ENCODE results near the gene DGKG.

Gene DGKG

DNA sequence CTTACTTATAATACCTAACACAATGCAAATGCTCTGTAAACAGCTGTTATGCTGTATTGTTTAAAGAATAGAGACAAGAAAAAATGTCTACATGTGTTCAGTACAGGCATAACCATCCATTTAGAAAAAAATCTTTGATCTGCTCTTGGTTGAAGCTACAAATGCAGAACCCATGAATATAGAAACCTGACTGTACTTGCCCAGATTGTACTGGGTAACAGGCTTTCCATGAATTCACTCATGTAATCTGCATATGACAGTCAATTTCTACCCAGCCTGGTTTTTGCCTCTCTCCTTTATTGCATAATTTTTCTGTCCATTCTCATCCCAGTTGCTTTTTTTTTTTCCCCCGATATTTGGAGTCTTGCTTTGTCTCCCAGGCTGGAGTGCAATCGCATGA is 190.5 kb downstream of the DGKG start:
- POLR2A ChIA-PET = no interaction called here
- no peak for DNase-seq (ENCODE audit: low read depth, low spot score)
- CTCF ChIA-PET = no interaction called here
- TF ChIP-seq, protein P1, sequence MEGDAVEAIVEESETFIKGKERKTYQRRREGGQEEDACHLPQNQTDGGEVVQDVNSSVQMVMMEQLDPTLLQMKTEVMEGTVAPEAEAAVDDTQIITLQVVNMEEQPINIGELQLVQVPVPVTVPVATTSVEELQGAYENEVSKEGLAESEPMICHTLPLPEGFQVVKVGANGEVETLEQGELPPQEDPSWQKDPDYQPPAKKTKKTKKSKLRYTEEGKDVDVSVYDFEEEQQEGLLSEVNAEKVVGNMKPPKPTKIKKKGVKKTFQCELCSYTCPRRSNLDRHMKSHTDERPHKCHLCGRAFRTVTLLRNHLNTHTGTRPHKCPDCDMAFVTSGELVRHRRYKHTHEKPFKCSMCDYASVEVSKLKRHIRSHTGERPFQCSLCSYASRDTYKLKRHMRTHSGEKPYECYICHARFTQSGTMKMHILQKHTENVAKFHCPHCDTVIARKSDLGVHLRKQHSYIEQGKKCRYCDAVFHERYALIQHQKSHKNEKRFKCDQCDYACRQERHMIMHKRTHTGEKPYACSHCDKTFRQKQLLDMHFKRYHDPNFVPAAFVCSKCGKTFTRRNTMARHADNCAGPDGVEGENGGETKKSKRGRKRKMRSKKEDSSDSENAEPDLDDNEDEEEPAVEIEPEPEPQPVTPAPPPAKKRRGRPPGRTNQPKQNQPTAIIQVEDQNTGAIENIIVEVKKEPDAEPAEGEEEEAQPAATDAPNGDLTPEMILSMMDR (IDR thresholded peaks at IDR 0.05; ENCODE audit: insufficient read depth, low read length, missing control alignments) = no peak
- H3K4me3 ChIP-seq (ENCODE audit: low read depth, low read length) = no peak overlapping the region

DNA sequence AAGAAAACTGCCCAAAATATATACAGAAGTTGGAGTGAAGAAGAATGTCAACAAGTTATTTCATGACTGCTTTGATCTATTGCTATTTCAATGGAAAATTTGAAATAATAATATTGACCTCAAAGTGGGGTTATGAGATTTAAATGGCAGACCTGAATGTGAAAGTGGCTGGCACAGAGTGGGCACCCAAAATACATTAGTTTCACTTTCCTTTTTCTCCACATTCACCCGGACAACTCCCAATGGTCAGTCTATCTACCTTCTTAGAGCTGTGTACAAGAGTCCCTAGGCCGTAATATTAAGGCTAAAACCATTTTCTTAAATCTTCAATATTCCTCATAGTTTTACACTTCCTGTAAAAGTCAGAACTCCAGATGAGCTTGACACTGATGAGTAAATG is 191.5 kb downstream of the DGKG start:
- H3K4me3 ChIP-seq (ENCODE audit: low read depth, low read length) = no peak overlapping the region
- ChIA-PET POLR2A (no interaction called here), CTCF (no interaction called here)
- DNase-seq (ENCODE audit: low read depth, low spot score) = no peak
- TF ChIP-seq, protein P1 (IDR thresholded peaks at IDR 0.05; ENCODE audit: insufficient read depth, low read length, missing control alignments) = no peak

DNA sequence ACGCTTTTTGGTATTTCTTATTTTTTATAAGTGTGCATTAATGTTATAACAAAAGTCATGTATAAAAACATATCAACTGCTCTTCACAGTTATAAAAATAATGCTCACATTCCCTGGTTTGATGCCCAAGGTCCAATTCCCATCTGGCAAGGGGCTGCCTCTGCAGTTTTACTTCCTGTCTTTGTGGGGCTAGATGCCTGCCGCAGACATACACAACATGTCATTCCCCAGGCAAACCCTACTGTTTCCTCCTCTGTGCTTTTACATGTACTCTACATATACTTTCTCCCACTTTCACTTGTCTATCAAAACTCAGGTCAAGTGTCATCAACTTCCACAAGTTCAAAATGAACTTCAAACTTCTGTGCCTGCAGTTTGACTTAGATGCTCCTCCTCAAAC is 192.7 kb downstream of the DGKG start:
- TF ChIP-seq, protein P1 (IDR thresholded peaks at IDR 0.05; ENCODE audit: insufficient read depth, low read length, missing control alignments) = no peak
- CTCF ChIA-PET = no interaction called here
- POLR2A ChIA-PET = no interaction called here
- no peak for DNase-seq (ENCODE audit: low read depth, low spot score)
- H3K4me3 ChIP-seq (ENCODE audit: low read depth, low read length) = no peak overlapping the region

DNA sequence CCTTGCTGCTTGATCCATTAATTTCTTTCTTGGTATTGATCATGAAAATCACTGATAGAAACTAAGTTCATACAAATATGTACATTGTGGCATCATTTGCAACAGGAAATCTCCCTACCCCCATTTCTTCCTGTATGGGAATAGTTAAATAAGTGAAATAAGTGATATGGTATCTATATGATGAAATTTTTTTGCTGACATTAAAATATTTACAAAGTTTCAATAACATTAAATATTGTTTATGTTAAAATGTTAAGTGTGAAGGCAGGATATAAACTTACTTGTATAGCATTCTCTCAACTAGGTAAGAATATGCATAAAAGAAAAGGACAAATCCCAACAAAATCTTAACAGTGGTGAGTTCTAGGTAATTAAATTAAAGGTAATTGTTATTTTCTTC is 193.1 kb downstream of the DGKG start:
- CTCF ChIA-PET = no interaction called here
- POLR2A ChIA-PET = no interaction called here
- H3K4me3 ChIP-seq (ENCODE audit: low read depth, low read length) = no peak overlapping the region
- TF ChIP-seq, protein P1 (IDR thresholded peaks at IDR 0.05; ENCODE audit: insufficient read depth, low read length, missing control alignments) = no peak
- DNase-seq (ENCODE audit: low read depth, low spot score) = no peak

DNA sequence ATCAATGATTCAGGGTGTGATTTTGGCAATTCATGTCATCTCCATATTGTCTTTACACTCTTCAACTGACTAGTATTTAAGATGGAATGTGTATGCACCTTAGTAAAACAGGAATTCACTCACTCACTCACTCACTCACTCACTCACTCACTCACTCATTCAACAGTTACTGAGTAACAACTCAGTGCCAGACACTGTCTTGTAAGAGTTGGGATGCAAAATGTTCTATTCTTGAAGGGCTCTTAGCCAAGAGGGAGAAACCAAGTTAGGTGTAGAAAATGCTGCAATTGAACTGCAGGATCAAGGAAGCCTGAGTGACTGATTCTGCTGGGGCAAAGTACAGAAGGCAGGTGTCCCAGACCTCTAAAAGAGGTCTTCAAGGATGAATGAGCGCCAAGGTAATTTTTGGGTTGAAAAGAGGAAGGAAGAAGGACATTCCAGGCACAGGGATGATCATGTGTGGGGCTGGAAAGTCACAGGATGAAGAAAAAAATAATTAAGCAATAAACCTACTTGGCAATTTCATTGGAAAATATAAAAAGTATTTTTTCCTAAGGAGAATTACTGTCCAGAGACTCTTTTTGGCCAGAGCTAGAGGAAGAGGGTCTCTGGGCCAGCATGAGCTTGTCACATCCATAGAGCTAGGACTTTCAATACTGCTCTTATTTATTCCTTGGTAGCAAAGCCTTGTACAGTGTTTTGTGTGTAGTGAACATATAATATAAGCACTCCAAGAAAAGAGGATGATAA is 194.2 kb downstream of the DGKG start:
- POLR2A ChIA-PET = no interaction called here
- CTCF ChIA-PET = no interaction called here
- TF ChIP-seq, protein P1 (IDR thresholded peaks at IDR 0.05; ENCODE audit: insufficient read depth, low read length, missing control alignments) = no peak
- no peak for DNase-seq (ENCODE audit: low read depth, low spot score)
- no peak overlapping the region for H3K4me3 ChIP-seq (ENCODE audit: low read depth, low read length)

DNA sequence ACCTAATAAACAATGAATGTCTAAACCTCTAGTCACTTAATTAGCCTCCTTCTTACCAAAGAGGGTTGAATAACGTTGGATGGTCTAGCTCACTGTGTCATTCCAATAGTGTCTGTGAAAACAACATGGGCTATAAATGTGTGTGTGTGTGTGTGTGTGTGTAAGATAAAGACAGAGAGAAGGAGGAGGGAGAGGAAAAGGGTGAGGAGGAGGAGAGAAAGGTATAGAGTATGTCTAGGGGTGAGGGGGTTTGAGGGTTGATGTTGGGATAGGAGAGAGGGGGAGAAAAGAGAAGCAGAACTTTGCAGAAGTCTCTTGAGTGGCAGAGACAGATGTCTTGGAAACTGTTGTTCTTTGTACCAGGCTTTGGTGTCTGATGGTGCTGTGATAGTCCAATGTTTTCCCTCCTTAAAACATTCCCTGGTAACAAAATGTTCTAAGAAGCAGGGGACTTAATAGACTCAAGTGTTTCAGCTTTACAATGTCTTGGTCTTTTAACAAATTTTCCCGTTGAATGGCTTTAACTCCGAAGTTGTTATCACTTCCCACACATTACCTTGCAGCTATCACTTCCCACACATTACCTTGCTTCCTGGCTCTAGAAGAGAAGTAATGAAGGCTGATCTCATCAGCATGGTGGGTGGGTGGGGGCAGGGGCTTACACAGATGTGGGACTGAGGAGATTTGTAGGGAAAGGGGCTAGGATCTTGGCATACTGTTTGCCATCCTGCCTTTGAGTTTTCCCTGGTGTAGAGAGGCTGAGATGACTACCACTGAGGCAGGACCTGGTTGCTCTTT is 195.3 kb downstream of the DGKG start:
- ChIA-PET CTCF (no interaction called here), POLR2A (no interaction called here)
- no peak for DNase-seq (ENCODE audit: low read depth, low spot score)
- TF ChIP-seq, protein P1 (IDR thresholded peaks at IDR 0.05; ENCODE audit: insufficient read depth, low read length, missing control alignments) = no peak
- H3K4me3 ChIP-seq (ENCODE audit: low read depth, low read length) = no peak overlapping the region

All from AG04449 (cell line).